Nephron (organoid): Measurements from ENCODE around the gene HDAC3.

Source experiments
- H3K27ac Mint-ChIP-seq, 3 experiments: 2 replicates each; pipeline ENCODE4 v1.8.0; 2020; ENCODE audit warnings: mixed read lengths in 3 of 3, mild to moderate bottlenecking in 2 of 3, moderate library complexity in 1 of 3
- H3K27me3 Mint-ChIP-seq: 2 replicates; pipeline ENCODE4 v1.8.0; 2021; ENCODE audit warnings: low read depth, mild to moderate bottlenecking, moderate library complexity, mixed read lengths
- H3K36me3 Mint-ChIP-seq: 2 replicates; pipeline ENCODE4 v1.8.0; 2020; ENCODE audit warnings: low read depth, mixed read lengths
- H3K4me1 Mint-ChIP-seq: 2 replicates; pipeline ENCODE4 v1.8.0; 2020; ENCODE audit warnings: mixed read lengths
- H3K4me3 Mint-ChIP-seq, 3 experiments: 2 replicates each; pipeline ENCODE4 v1.8.0; 2020; ENCODE audit warnings: mild to moderate bottlenecking in 3 of 3, mixed read lengths in 3 of 3, moderate library complexity in 2 of 3
- H3K9me3 Mint-ChIP-seq: 2 replicates; pipeline ENCODE4 v1.8.0; 2020; ENCODE audit warnings: mixed read lengths
- CTCF ChIP-seq, 3 experiments: fragments of 200-600 bp; sonication (generic); IDR thresholded peaks; one replicate each; pipeline ENCODE4 v1.5.0; 2021; ENCODE audit warnings: antibody characterized with exemption in 3 of 3; ENCODE audit not compliant: unreplicated experiment in 3 of 3

Gene HDAC3

DNA sequence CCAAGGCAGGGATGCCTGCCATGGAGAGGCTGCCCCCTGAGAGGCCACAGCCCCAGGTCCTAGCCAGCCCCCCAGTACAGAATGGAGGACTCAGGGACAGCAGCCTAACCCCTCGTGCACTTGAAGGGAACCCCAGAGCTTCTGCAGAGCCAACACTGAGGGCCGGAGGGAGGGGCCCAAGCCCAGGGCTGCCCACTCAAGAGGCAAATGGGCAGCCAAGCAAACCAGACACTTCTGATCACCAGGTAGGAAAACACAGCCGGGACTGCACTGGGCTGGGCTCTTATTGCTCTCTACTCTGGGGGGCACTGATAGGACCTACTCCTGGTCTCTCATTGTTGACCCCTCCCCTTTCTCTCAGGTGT is 3.4 kb upstream of the HDAC3 start:
- Mint-ChIP-seq H3K9me3 (no peaks in the 10 kb centered on the region), H3K27ac (no peak overlapping the region), H3K4me1 (peaks cover 14% of the 10 kb centered on the region), H3K36me3 (peaks cover 2% of the 10 kb centered on the region), H3K27me3 (peaks cover 14% of the 10 kb centered on the region), H3K4me3 (no peak overlapping the region)
- TF ChIP-seq CTCF (IDR thresholded peaks at IDR 0.05; ENCODE audit: unreplicated experiment in 3 of 3), result no peak

DNA sequence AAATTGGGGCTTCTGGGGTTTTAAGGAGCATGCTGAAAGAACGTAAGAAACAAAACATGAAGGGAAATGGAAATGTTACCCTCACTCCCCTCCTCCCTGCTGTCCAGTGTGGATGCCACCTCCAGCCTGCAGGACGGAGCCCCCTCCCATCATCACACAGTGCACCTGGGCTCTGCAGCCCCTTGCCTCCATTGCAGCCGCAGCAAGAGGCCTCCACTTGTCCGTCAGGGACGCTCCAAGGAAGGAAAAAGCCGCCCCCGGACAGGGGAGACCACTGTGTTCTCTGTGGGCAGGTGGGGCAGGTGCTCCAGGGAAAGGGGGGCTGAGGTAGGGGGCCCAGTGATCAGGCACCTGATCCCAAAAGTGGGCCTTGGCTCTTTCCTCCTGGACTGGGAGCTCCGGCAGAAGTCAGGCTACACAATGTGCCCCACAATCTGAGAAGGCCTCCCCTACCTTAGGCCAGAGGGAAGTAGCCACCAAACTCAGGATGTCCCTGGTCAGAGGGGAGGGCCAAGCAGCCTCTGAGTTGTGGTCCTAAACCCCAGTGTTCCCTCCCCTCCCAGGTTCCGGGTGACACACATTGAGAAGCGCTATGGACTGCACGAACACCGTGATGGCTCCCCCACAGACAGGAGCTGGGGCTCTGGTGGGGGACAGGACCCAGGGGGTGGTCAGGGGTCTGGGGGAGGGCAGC is 2.9 kb upstream of the HDAC3 start:
- TF ChIP-seq CTCF (IDR thresholded peaks at IDR 0.05; ENCODE audit: unreplicated experiment in 3 of 3), result no peak
- peaks cover 18% of the 10 kb centered on the region for H3K4me1 Mint-ChIP-seq
- H3K27ac Mint-ChIP-seq, result no peak overlapping the region
- peaks cover 14% of the 10 kb centered on the region for H3K27me3 Mint-ChIP-seq
- H3K9me3 Mint-ChIP-seq, result no peaks in the 10 kb centered on the region
- H3K36me3 Mint-ChIP-seq, result peaks cover under 1% of the 10 kb centered on the region
- peak overlapping the region in 2 of 3 experiments; percentile 17 to 48 for H3K4me3 Mint-ChIP-seq

DNA sequence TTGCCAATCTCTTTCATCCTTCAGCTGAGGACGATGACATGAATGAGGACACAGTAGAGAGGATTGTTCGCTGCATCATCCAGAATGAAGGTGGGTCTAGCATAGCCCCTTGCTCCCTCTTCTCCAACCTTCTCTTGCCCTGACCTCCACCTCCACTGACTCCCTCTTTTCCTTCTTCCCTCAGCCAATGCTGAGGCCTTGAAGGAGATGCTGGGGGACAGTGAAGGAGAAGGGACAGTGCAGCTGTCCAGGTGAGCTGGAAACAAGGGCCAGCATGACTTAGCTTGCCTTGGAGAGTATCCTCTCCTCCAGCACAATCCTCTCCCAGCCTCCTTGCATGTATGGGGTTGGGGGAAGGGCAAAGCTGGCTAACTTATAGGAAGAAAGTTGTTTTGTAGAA is 2.1 kb upstream of the HDAC3 start:
- Mint-ChIP-seq H3K36me3 (peaks cover 6% of the 10 kb centered on the region), H3K27me3 (peaks cover 14% of the 10 kb centered on the region), H3K4me3 (peak overlapping the region; percentile 74 to 94 (median 80)), H3K4me1 (peaks cover 18% of the 10 kb centered on the region), H3K9me3 (no peaks in the 10 kb centered on the region), H3K27ac (no peak overlapping the region)
- no peak for TF ChIP-seq CTCF (IDR thresholded peaks at IDR 0.05; ENCODE audit: unreplicated experiment in 3 of 3)

DNA sequence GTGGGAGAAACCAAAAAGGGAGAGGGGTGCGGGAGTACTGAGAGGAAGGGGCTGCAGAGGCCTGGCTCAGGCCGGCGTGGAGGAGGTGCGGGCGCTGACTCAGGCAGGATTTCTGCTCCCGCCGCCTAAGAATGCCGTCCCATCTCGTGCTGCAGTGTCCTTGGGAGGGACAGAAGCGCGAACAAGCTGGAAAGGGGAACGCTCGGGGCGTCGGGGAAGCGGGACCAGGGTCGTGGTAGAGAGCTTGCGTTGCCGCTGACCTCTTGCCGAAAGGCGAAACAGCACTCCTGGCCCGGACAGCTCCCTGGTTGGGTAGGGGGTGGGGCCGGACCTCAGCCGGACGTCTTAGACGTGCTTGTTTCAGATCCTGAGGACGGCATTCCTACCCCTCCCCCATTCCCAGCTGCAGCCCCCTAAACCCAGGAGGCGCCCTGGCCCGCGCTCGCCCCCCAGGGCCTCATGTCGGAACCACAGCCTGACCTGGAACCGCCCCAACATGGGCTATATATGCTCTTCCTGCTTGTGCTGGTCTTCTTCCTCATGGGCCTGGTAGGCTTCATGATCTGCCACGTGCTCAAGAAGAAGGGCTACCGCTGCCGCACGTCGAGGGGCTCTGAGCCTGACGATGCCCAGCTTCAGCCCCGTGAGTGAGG is 1.2 kb upstream of the HDAC3 start:
- peak in 2 of 3 experiments; percentile 20 to 35 for TF ChIP-seq CTCF (IDR thresholded peaks at IDR 0.05; ENCODE audit: unreplicated experiment in 3 of 3)
- Mint-ChIP-seq H3K4me3 (peak overlapping the region; percentile 74 to 94 (median 80)), H3K9me3 (no peaks in the 10 kb centered on the region), H3K27ac (no peak overlapping the region), H3K36me3 (peaks cover 7% of the 10 kb centered on the region), H3K4me1 (peaks cover 18% of the 10 kb centered on the region), H3K27me3 (peaks cover 14% of the 10 kb centered on the region)

- no peak for TF ChIP-seq CTCF (IDR thresholded peaks at IDR 0.05; ENCODE audit: unreplicated experiment in 3 of 3)
- Mint-ChIP-seq H3K4me1 (peaks cover 18% of the 10 kb centered on the region), H3K36me3 (peaks cover 14% of the 10 kb centered on the region)
Measured at GRCh38 chr5:141637123-141637766, 596 bp upstream of the HDAC3 start.

More at GRCh38 chr5:141637123-141637766, 596 bp upstream of the HDAC3 start:
- Mint-ChIP-seq H3K9me3 (no peaks in the 10 kb centered on the region), H3K4me3 (peak overlapping the region; percentile 94 to 97 (median 96)), H3K27ac (no peak overlapping the region), H3K27me3 (peaks cover 14% of the 10 kb centered on the region)
